OCI-LY7 (cell line): Measurements from ENCODE around the gene GARRE1. TPM values are rescaled to one million over a fixed set of nuclear protein-coding genes. Genes with fewer than 3 reads are reported as not detected.
"Not testable (repeated sequence)": the region's sequence is repeated elsewhere in the genome, so short reads cannot be mapped to it uniquely, and the experiment has no call there.

Experiments
- BruUV-seq: library from RNA; stranded (reverse); fragments of 400-500 nt; replicated peaks from 2 replicates; lab custom pipeline; 2021; lab: Mats Ljungman, UMichigan
- CTCF ChIA-PET: fragments of 300-600 bp; sonication (Branson Sonifier 250); formaldehyde crosslinking; loops from one replicate; lab custom pipeline; 2022; ENCODE audit warnings: antibody characterized with exemption; ENCODE audit not compliant: unreplicated experiment; lab: Charles Lee
- POLR2A ChIA-PET: fragments of 300-600 bp; sonication (Branson Sonifier 250); formaldehyde crosslinking; loops from one replicate; lab custom pipeline; 2022; ENCODE audit warnings: antibody characterized with exemption; lab: Charles Lee
- DNase-seq: peaks from one replicate; pipeline ENCODE4 v3.0.0-alpha.2; 2015; ENCODE audit warnings: low spot score
- H2AFZ ChIP-seq: fragments of 200-600 bp; sonication (generic), shearing (Covaris generic); 2 replicates; pipeline ENCODE4 v1.6.1; 2014; ENCODE audit warnings: mild to moderate bottlenecking, antibody characterized with exemption, low read length, moderate library complexity
- H3K27ac ChIP-seq: fragments of 200-600 bp; sonication (generic); 2 replicates; pipeline ENCODE4 v1.5.1; 2014; ENCODE audit warnings: mixed run types, low read depth, mild to moderate bottlenecking, moderate library complexity, low read length, inconsistent platforms; ENCODE audit not compliant: poor library complexity, severe bottlenecking
- H3K36me3 ChIP-seq: fragments of 200-600 bp; sonication (generic); 2 replicates; pipeline ENCODE4 v1.6.1; 2014; ENCODE audit warnings: mild to moderate bottlenecking, antibody characterized with exemption, low read length, moderate library complexity, mixed read lengths; ENCODE audit not compliant: insufficient read depth
- H3K4me1 ChIP-seq: fragments of 200-600 bp; sonication (generic); 2 replicates; pipeline ENCODE4 v1.5.1; 2014; ENCODE audit warnings: mild to moderate bottlenecking, low read length; ENCODE audit not compliant: insufficient read depth, poor library complexity, severe bottlenecking
- H3K4me2 ChIP-seq: fragments of 200-600 bp; sonication (generic); 2 replicates; pipeline ENCODE4 v1.6.1; 2014; ENCODE audit warnings: mild to moderate bottlenecking, low read length
- H3K4me3 ChIP-seq: fragments of 200-600 bp; sonication (generic); 2 replicates; pipeline ENCODE4 v1.5.1; 2014; ENCODE audit warnings: mild to moderate bottlenecking, low read depth, low read length; ENCODE audit not compliant: poor library complexity, severe bottlenecking
- H3K79me2 ChIP-seq: fragments of 200-600 bp; sonication (generic); 2 replicates; pipeline ENCODE4 v1.6.1; 2016; ENCODE audit warnings: low read depth, mild to moderate bottlenecking, low read length, moderate library complexity, mixed read lengths; ENCODE audit not compliant: insufficient read depth
- H3K9me2 ChIP-seq: fragments of 200-600 bp; sonication (generic); 2 replicates; pipeline ENCODE4 v1.6.1; 2016; ENCODE audit warnings: mild to moderate bottlenecking, low read length, mixed read lengths; ENCODE audit not compliant: insufficient read depth
- H3K9me3 ChIP-seq: fragments of 200-600 bp; sonication (generic); 2 replicates; pipeline ENCODE4 v1.6.1; 2014; ENCODE audit warnings: mild to moderate bottlenecking, mixed run types, low read length, mixed read lengths
- H4K20me1 ChIP-seq: fragments of 200-600 bp; sonication (generic); 2 replicates; pipeline ENCODE4 v1.6.1; 2014; ENCODE audit warnings: mild to moderate bottlenecking, antibody characterized with exemption, low read length, moderate library complexity, mixed read lengths; ENCODE audit not compliant: insufficient read depth
- CTCF ChIP-seq: fragments of 200-600 bp; sonication (generic); conservative IDR thresholded peaks from 2 replicates; pipeline ENCODE4 v1.5.1; 2014; ENCODE audit warnings: mild to moderate bottlenecking, antibody characterized with exemption, low read length, moderate library complexity, mixed read lengths
- EZH2phosphoT487 ChIP-seq: fragments of 200-600 bp; sonication (generic); IDR thresholded peaks from 2 replicates; pipeline ENCODE4 v1.6.1; 2018; ENCODE audit warnings: low read depth, borderline replicate concordance, mild to moderate bottlenecking, mixed run types, antibody characterized with exemption, low read length, moderate library complexity, mixed read lengths
- intact Hi-C: fragments of 100-400 bp; cut with micrococcal nuclease; formaldehyde crosslinking; loops from one replicate; pipeline ENCODE4 v1.10.0; 2022; ENCODE audit not compliant: unreplicated experiment
- total RNA-seq, 2 experiments: library from RNA; depleted of rRNA in 1 of 2; stranded (reverse); fragments of >200 nt in 1 of 2; shearing (Covaris generic) in 1 of 2; gene quantifications; 2 replicates each; pipeline ENCODE4 v1.2.3, GENCODE V29; 2014 to 2022

Gene GARRE1
- total RNA-seq, 2 experiments from 2014 or later, result 15.4 to 18.8 TPM

- ChIA-PET POLR2A (interaction anchor here (0.6 to 0.7 kb wide), 3 partner anchors 16 to 185 kb away, joined by 3 read pairs; no protein-coding TSS in a partner anchor), CTCF (no interaction called here)
- Histone ChIP-seq H3K4me3 (no peak overlapping the region), H3K79me2 (no peaks in the 10 kb centered on the region), H3K4me1 (peaks cover 4% of the 10 kb centered on the region), H3K27ac (no peak overlapping the region), H4K20me1 (no peaks in the 10 kb centered on the region), H2AFZ (no peak overlapping the region), H3K9me2 (no peaks in the 10 kb centered on the region), H3K4me2 (no peak overlapping the region), H3K36me3 (no peaks in the 10 kb centered on the region), H3K9me3 (no peaks in the 10 kb centered on the region)
- DNase-seq, result no peak
- TF ChIP-seq EZH2phosphoT487 (no peak), CTCF (no peak)
- intact Hi-C loops, result no loop called here
- no TSS peak for BruUV-seq
Measured at GRCh38 chr19:34246340-34246739, 8.0 kb upstream of the GARRE1 start.

GRCh38 chr19:34248941-34249340, 5.4 kb upstream of the GARRE1 start:
- H3K4me2 ChIP-seq, result no peak overlapping the region
- no peaks in the 10 kb centered on the region for H3K79me2 ChIP-seq
- H3K27ac ChIP-seq, result no peak overlapping the region
- intact Hi-C loops, result no loop called here
- no peaks in the 10 kb centered on the region for H3K9me2 ChIP-seq
- BruUV-seq, result no TSS peak
- no peak for DNase-seq
- no peak for TF ChIP-seq EZH2phosphoT487
- no peak for TF ChIP-seq CTCF
- no peak overlapping the region for H2AFZ ChIP-seq
- CTCF ChIA-PET, result no interaction called here
- no peaks in the 10 kb centered on the region for H4K20me1 ChIP-seq
- H3K4me1 ChIP-seq, result peaks cover 5% of the 10 kb centered on the region
- no peaks in the 10 kb centered on the region for H3K9me3 ChIP-seq
- H3K36me3 ChIP-seq, result no peaks in the 10 kb centered on the region
- POLR2A ChIA-PET, result interaction anchor here (0.5 to 1.2 kb wide), 3 partner anchors 21 to 867 kb away, joined by 3 read pairs; no protein-coding TSS in a partner anchor
- no peak overlapping the region for H3K4me3 ChIP-seq

- H4K20me1 ChIP-seq, H3K9me3 ChIP-seq, H3K4me2 ChIP-seq, CTCF ChIA-PET, intact Hi-C loops, H3K4me3 ChIP-seq, DNase-seq, POLR2A ChIA-PET, H3K27ac ChIP-seq, BruUV-seq, H2AFZ ChIP-seq, H3K36me3 ChIP-seq, H3K9me2 ChIP-seq: not testable (repeated sequence)
- Histone ChIP-seq H3K79me2 (peaks cover 11% of the 10 kb centered on the region; the same call in 1 of the 2 replicates), H3K4me1 (peaks cover 15% of the 10 kb centered on the region)
Measured at GRCh38 chr19:34253167-34253566, 1.2 kb upstream of the GARRE1 start.

- POLR2A ChIA-PET, H4K20me1 ChIP-seq, H3K27ac ChIP-seq, DNase-seq, H3K9me3 ChIP-seq, H3K9me2 ChIP-seq, H3K36me3 ChIP-seq, intact Hi-C loops, BruUV-seq: not testable (repeated sequence)
- H2AFZ ChIP-seq, result peak overlapping the region; percentile 96
- CTCF ChIA-PET, result interaction anchor here (0.6 kb wide), 1 partner anchor 9 kb away, joined by 4 read pairs; no protein-coding TSS in a partner anchor
- peak overlapping the region; percentile 94 for H3K4me3 ChIP-seq
- peak overlapping the region; percentile 76 for H3K4me2 ChIP-seq
- peaks cover 15% of the 10 kb centered on the region for H3K4me1 ChIP-seq
- H3K79me2 ChIP-seq, result peaks cover 11% of the 10 kb centered on the region; the same call in 1 of the 2 replicates
Measured at GRCh38 chr19:34253681-34254045, 691 bp upstream of the GARRE1 start.
